H1 (cell line): ENCODE measurements around the gene RARB.

Experiments used
- PHF8 ChIP-seq: fragments of 200-600 bp; sonication (generic); conservative IDR thresholded peaks from 2 replicates; pipeline ENCODE4 v1.7.1; 2012; ENCODE audit warnings: low read depth, mild to moderate bottlenecking, inconsistent platforms, low read length, moderate library complexity
- POLR2A ChIP-seq, 2 experiments: IDR thresholded peaks; 1 replicate in 1 of 2; 2 replicates in 1 of 2; pipeline ENCODE4 v1.6.1; 2011; ENCODE audit warnings: low read depth in 2 of 2, low read length in 2 of 2, mild to moderate bottlenecking in 2 of 2; ENCODE audit errors: control extremely low read depth in 1 of 2
- RAD21 ChIP-seq, 2 experiments: IDR thresholded peaks in 1 of 2; conservative IDR thresholded peaks in 1 of 2; 2 replicates each; pipeline ENCODE4 v1.6.1; 2011; ENCODE audit warnings: low read depth in 2 of 2, low read length in 2 of 2, improper control_type of control experiment in 1 of 2, inconsistent platforms in 1 of 2, mild to moderate bottlenecking in 1 of 2, moderate library complexity in 1 of 2
- SP1 ChIP-seq: IDR thresholded peaks from 2 replicates; pipeline ENCODE4 v1.6.1; 2011; ENCODE audit warnings: low read depth, low read length
- TCF12 ChIP-seq: IDR thresholded peaks from 2 replicates; pipeline ENCODE4 v1.6.1; 2011; ENCODE audit warnings: low read depth, mild to moderate bottlenecking, low read length
- YY1 ChIP-seq: IDR thresholded peaks from 2 replicates; pipeline ENCODE4 v1.6.1; 2011; ENCODE audit warnings: low read depth, mild to moderate bottlenecking, low read length
- ZNF274 ChIP-seq: IDR thresholded peaks from 2 replicates; pipeline ENCODE4 v1.7.0; 2012; ENCODE audit warnings: low read length, borderline replicate concordance; ENCODE audit errors: extremely low read depth
- TF ChIP-seq, protein P1 (sequence below), 3 experiments: IDR thresholded peaks; 1 replicate in 2 of 3; 2 replicates in 1 of 3; pipeline versions ENCODE4 v1.5.1 to v1.6.1; 2011; ENCODE audit warnings: low read length in 3 of 3, mild to moderate bottlenecking in 3 of 3, inconsistent platforms in 2 of 3, low read depth in 1 of 3, moderate library complexity in 1 of 3; ENCODE audit not compliant: insufficient read depth in 1 of 3; ENCODE audit errors: control extremely low read depth in 1 of 3
- TF ChIP-seq, protein P2 (sequence below): IDR thresholded peaks from 2 replicates; pipeline ENCODE4 v1.6.1; 2011; ENCODE audit warnings: low read depth, mild to moderate bottlenecking, low read length; ENCODE audit not compliant: insufficient read depth

- TF ChIP-seq, protein P1, sequence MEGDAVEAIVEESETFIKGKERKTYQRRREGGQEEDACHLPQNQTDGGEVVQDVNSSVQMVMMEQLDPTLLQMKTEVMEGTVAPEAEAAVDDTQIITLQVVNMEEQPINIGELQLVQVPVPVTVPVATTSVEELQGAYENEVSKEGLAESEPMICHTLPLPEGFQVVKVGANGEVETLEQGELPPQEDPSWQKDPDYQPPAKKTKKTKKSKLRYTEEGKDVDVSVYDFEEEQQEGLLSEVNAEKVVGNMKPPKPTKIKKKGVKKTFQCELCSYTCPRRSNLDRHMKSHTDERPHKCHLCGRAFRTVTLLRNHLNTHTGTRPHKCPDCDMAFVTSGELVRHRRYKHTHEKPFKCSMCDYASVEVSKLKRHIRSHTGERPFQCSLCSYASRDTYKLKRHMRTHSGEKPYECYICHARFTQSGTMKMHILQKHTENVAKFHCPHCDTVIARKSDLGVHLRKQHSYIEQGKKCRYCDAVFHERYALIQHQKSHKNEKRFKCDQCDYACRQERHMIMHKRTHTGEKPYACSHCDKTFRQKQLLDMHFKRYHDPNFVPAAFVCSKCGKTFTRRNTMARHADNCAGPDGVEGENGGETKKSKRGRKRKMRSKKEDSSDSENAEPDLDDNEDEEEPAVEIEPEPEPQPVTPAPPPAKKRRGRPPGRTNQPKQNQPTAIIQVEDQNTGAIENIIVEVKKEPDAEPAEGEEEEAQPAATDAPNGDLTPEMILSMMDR (IDR thresholded peaks at IDR 0.05; ENCODE audit: control extremely low read depth in 1 of 3, insufficient read depth in 1 of 3, low read depth in 1 of 3, low read length in 3 of 3): no peak
- TF ChIP-seq PHF8 (no peak), POLR2A (IDR thresholded peaks at IDR 0.05; ENCODE audit: control extremely low read depth in 1 of 2, low read depth in 2 of 2, low read length in 2 of 2) (no peak), TCF12 (no peak), ZNF274 (no peak), RAD21 (IDR thresholded peaks at IDR 0.05 in 1 of 2, conservative IDR thresholded peaks at IDR 0.05 in 1 of 2; ENCODE audit: low read depth in 2 of 2, low read length in 2 of 2) (no peak), SP1 (no peak), YY1 (no peak)
- TF ChIP-seq, protein P2, sequence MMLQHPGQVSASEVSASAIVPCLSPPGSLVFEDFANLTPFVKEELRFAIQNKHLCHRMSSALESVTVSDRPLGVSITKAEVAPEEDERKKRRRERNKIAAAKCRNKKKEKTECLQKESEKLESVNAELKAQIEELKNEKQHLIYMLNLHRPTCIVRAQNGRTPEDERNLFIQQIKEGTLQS: no peak
These were observed 23.5 kb upstream of the RARB start for GRCh38 chr3:25404569-25404968.
